ENCODE data around the gene MAGOHB.
"Not testable (repeated sequence)": the region's sequence is repeated elsewhere in the genome, so short reads cannot be mapped to it uniquely, and the experiment has no call there.

The MAGOHB gene

GRCh38 chr12:10601860-10602259 lies 11.5 kb downstream of the MAGOHB start:
- DNase-seq (ENCODE audit: low read depth): no peak
- TF ChIP-seq CTCF (IDR thresholded peaks at IDR 0.05; ENCODE audit: insufficient read depth, low read depth, low read length, missing control alignments): no peak
- no peak overlapping the region for H3K4me3 ChIP-seq (ENCODE audit: low read length)

GRCh38 chr12:10600988-10601387 lies 12.4 kb downstream of the MAGOHB start:
- DNase-seq (ENCODE audit: low read depth): no peak
- no peak overlapping the region for H3K4me3 ChIP-seq (ENCODE audit: low read length)
- TF ChIP-seq CTCF (IDR thresholded peaks at IDR 0.05; ENCODE audit: insufficient read depth, low read depth, low read length, missing control alignments): no peak

- no peak overlapping the region for H3K4me3 ChIP-seq (ENCODE audit: low read length)
- DNase-seq (ENCODE audit: low read depth): no peak
- TF ChIP-seq CTCF (IDR thresholded peaks at IDR 0.05; ENCODE audit: insufficient read depth, low read depth, low read length, missing control alignments): no peak
These were observed 17.5 kb downstream of the MAGOHB start for GRCh38 chr12:10595881-10596280.

- TF ChIP-seq CTCF (IDR thresholded peaks at IDR 0.05; ENCODE audit: insufficient read depth, low read depth, low read length, missing control alignments): no peak
- no peak overlapping the region for H3K4me3 ChIP-seq (ENCODE audit: low read length)
- DNase-seq (ENCODE audit: low read depth): no peak
These were observed 22.4 kb downstream of the MAGOHB start for GRCh38 chr12:10590966-10591365.

- peak; percentile 8 for DNase-seq (ENCODE audit: low read depth)
- H3K4me3 ChIP-seq (ENCODE audit: low read length): no peak overlapping the region
- TF ChIP-seq CTCF (IDR thresholded peaks at IDR 0.05; ENCODE audit: insufficient read depth, low read depth, low read length, missing control alignments): no peak
These were observed 29.0 kb downstream of the MAGOHB start for GRCh38 chr12:10584415-10584814.

- no peak for DNase-seq (ENCODE audit: low read depth)
- no peak overlapping the region for H3K4me3 ChIP-seq (ENCODE audit: low read length)
- no peak for TF ChIP-seq CTCF (IDR thresholded peaks at IDR 0.05; ENCODE audit: insufficient read depth, low read depth, low read length, missing control alignments)
These were observed 30.7 kb downstream of the MAGOHB start for GRCh38 chr12:10582704-10583103.

- not testable (repeated sequence) for DNase-seq (ENCODE audit: low read depth); H3K4me3 ChIP-seq (ENCODE audit: low read length)
These were observed 31.3 kb downstream of the MAGOHB start for GRCh38 chr12:10582133-10582532.

GRCh38 chr12:10574307-10574706 lies 39.1 kb downstream of the MAGOHB start:
- TF ChIP-seq CTCF (IDR thresholded peaks at IDR 0.05; ENCODE audit: insufficient read depth, low read depth, low read length, missing control alignments): no peak
- H3K4me3 ChIP-seq (ENCODE audit: low read length): no peak overlapping the region
- no peak for DNase-seq (ENCODE audit: low read depth)

GRCh38 chr12:10572021-10572490 lies 41.4 kb downstream of the MAGOHB start:
- DNase-seq (ENCODE audit: low read depth): peak; percentile 78
- not testable (repeated sequence) for H3K4me3 ChIP-seq (ENCODE audit: low read length)

All from epithelial cell of esophagus (primary cell).